ENCODE data around the gene XPO1. TPM values are rescaled to one million over a fixed set of nuclear protein-coding genes. Genes with fewer than 3 reads are reported as not detected.
"Not testable (repeated sequence)": the region's sequence is repeated elsewhere in the genome, so short reads cannot be mapped to it uniquely, and the experiment has no call there.

The XPO1 gene
- total and polyA plus RNA-seq, 8 donors, result 22.7 to 71.3 (median 39.0) TPM

DNA sequence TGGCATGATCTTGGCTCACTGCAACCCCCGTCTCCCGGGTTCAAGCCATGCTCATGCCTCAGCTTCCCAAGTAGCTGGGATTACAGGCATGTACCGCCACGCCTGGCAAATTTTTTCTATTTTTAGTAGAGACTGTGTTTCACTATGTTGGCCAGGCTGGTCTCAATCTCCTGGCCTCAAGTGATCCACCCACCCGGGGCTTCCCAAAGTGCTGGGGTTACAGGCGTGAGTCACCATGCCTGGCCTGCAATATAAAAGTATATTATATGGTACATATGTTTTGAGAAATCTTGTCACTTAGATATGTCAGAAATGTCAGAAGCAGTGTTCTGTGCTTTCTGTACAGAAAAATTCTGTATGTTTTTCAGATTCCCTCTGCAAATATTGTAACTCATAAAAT lies 19.2 kb upstream of the XPO1 start:
- no peak overlapping the region for H3K4me3 ChIP-seq
- no peaks in the 10 kb centered on the region for H3K27me3 ChIP-seq
- intact Hi-C loops (cut with DNase I), result no loop called here
- ATAC-seq (no peak), FAIRE-seq (no peak), DNase-seq (no peak)
- H3K27ac ChIP-seq, result no peak overlapping the region
- WGBS, 2 donors, result 89 to 94% methylated on average over 6 of the region's 6 CpGs
- H3K9me3 ChIP-seq, result no peaks in the 10 kb centered on the region
- TF ChIP-seq, protein P1, sequence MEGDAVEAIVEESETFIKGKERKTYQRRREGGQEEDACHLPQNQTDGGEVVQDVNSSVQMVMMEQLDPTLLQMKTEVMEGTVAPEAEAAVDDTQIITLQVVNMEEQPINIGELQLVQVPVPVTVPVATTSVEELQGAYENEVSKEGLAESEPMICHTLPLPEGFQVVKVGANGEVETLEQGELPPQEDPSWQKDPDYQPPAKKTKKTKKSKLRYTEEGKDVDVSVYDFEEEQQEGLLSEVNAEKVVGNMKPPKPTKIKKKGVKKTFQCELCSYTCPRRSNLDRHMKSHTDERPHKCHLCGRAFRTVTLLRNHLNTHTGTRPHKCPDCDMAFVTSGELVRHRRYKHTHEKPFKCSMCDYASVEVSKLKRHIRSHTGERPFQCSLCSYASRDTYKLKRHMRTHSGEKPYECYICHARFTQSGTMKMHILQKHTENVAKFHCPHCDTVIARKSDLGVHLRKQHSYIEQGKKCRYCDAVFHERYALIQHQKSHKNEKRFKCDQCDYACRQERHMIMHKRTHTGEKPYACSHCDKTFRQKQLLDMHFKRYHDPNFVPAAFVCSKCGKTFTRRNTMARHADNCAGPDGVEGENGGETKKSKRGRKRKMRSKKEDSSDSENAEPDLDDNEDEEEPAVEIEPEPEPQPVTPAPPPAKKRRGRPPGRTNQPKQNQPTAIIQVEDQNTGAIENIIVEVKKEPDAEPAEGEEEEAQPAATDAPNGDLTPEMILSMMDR (IDR thresholded peaks at IDR 0.05), result no peak
- H3K36me3 ChIP-seq, result no peaks in the 10 kb centered on the region
- H3K4me1 ChIP-seq, result no peaks in the 10 kb centered on the region

DNA sequence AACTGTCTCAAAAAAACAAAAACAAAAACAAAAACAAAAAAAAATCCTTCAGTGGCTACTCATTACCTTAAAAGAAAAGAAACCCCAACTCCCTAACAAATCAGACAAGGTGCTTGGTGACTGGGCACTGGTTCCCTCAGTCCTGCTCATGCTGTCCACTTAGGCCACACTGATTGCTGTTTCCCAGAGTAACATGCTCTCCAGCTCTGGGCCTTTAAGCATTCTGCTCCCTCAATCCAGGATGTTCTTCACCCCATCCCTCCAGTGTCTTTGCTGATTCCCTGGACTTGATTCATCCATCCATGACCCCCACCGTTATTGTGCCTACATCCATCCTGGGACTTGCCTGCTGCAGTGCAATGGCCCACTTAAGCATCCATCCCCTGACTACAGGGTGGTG lies 16.4 kb upstream of the XPO1 start:
- no peaks in the 10 kb centered on the region for H3K9me3 ChIP-seq
- FAIRE-seq, result no peak
- H3K36me3 ChIP-seq, result no peaks in the 10 kb centered on the region
- no peak overlapping the region for H3K4me3 ChIP-seq
- 83 to 91% methylated on average over 1 of the region's 1 CpG for WGBS, 2 donors
- no peak for DNase-seq
- no peak for ATAC-seq
- intact Hi-C loops (cut with DNase I), result no loop called here
- H3K4me1 ChIP-seq, result no peaks in the 10 kb centered on the region
- TF ChIP-seq, protein P1 (IDR thresholded peaks at IDR 0.05), result no peak
- H3K27me3 ChIP-seq, result no peaks in the 10 kb centered on the region
- H3K27ac ChIP-seq, result no peak overlapping the region

DNA sequence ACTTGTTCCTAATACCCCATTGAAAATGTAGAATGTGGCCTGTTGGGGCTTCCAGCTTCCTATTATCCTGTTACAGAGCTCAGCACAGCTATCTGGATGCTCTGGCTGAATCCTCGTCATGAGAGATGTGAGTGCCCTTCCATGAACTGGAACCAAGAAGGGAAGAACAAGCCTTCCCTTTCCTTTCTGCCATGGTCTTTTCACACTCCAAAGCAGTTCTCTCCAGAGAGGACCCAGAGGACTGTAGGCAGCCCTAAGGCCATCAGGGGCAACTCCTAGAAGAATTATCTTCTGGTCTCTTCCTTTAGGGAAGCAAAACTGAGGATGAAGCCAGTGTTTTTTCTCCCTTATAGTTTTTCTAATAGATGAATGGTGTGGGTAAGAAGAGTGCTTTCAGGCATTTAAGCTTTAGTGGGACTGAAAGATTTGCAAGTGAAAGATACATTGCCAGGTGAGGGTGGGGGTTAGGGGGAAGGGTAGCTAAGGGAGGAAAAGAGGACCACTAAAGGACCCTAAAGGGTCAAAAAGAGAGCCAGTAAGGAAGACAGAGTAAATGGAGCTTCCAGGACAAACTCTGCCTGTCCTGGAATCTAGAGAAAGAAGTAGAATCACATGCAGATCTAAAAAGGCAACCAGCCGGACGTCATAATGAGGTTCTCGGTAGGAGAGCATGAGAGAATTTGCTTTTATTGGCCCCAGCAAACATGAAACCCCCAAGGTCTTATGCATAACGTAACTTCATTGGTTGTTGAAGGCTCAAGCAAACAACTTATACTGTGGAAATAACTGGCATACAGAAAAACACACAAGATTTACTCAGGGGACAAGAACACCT lies 12.4 kb upstream of the XPO1 start:
- intact Hi-C loops (cut with DNase I), result no loop called here
- H3K4me3 ChIP-seq, result no peak overlapping the region
- H3K4me1 ChIP-seq, result no peaks in the 10 kb centered on the region
- ATAC-seq (no peak), DNase-seq (no peak), FAIRE-seq (no peak)
- no peak overlapping the region for H3K27ac ChIP-seq
- no peaks in the 10 kb centered on the region for H3K36me3 ChIP-seq
- TF ChIP-seq, protein P1 (IDR thresholded peaks at IDR 0.05), result no peak
- WGBS, 2 donors, result 80 to 82% methylated on average over 5 of the region's 5 CpGs
- H3K27me3 ChIP-seq, result no peaks in the 10 kb centered on the region
- H3K9me3 ChIP-seq, result no peaks in the 10 kb centered on the region

DNA sequence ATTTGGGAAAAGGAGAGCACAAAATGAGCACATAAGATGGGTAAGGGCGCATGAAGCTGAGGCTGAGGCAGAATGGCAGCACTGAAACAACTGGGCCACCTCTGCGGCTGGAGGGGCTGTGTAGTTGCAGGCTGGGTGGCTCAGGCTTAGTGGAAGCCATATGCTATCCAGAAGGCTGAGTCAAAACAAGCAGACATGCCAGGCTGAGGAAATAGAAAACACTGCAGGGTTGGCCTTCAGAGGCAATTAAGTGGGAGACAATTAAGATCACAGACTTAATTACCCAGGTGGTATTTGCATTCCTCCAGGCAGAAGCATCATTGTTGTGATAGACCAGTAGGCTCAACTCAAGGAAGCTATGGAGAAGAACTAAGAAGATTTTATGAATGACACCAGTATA lies 11.4 kb upstream of the XPO1 start:
- intact Hi-C loops (cut with DNase I), result no loop called here
- no peak for FAIRE-seq
- 96 to 98% methylated on average over 2 of the region's 2 CpGs for WGBS, 2 donors
- TF ChIP-seq, protein P1 (IDR thresholded peaks at IDR 0.05), result no peak
- DNase-seq, result no peak
- Histone ChIP-seq H3K4me3 (no peak overlapping the region), H3K27me3 (no peaks in the 10 kb centered on the region), H3K9me3 (no peaks in the 10 kb centered on the region), H3K4me1 (no peaks in the 10 kb centered on the region), H3K27ac (no peak overlapping the region), H3K36me3 (no peaks in the 10 kb centered on the region)
- no peak for ATAC-seq

DNA sequence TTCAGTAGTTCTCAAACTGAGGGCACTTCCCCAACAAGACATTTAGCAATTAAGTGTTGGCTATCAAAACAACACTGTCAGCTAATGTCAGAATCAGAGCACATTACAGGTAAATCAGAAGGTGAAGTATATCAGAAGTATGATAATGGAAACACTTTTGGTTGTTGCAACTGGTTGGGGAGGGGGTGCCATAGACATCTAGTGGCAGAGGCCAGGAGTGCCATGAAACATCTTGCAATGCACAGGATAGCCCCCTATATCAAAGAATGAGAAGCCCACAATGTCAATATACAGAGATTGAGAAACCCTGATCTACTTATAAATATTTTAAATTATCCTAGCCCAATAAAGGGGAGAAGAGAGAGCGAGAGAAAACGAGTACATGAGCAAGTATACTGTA lies 4.9 kb upstream of the XPO1 start:
- FAIRE-seq (no peak), DNase-seq (no peak), ATAC-seq (no peak)
- H3K9me3 ChIP-seq, result no peaks in the 10 kb centered on the region
- H3K4me1 ChIP-seq, result peaks cover 4 to 7% (median 6%) of the 10 kb centered on the region in 3 donors
- no peaks in the 10 kb centered on the region for H3K27me3 ChIP-seq
- no peak overlapping the region for H3K27ac ChIP-seq
- TF ChIP-seq, protein P1 (IDR thresholded peaks at IDR 0.05), result no peak
- intact Hi-C loops (cut with DNase I), result no loop called here
- H3K4me3 ChIP-seq, result no peak overlapping the region
- no peaks in the 10 kb centered on the region for H3K36me3 ChIP-seq
- WGBS, 2 donors, result 77% methylated on average over 2 of the region's 2 CpGs

DNA sequence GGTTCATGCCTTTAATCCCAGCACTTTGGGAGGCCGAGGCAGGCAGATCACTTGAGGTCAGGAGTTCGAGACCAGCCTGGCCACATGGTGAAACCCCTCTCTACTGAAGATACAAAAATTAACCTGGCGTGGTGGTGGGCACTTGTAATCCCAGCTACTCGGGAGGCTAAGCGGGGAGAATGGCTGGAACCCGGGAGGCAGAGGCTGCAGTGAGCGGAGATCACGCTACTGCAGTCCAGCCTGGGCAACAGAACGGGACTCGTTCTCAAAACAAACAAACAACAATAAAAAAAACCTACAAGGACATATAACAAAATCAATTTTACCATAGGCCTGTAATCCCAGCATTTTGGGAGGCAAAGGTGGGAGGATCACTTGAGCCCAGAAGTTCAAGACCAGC lies 2.0 kb upstream of the XPO1 start:
- H3K27ac ChIP-seq; H3K36me3 ChIP-seq; H3K9me3 ChIP-seq; ATAC-seq; DNase-seq; FAIRE-seq; intact Hi-C loops (cut with DNase I); H3K27me3 ChIP-seq; H3K4me3 ChIP-seq: not testable (repeated sequence)
- H3K4me1 ChIP-seq, result peaks cover 4 to 13% (median 7%) of the 10 kb centered on the region in 3 donors
- 90 to 92% methylated on average over 10 of the region's 10 CpGs for WGBS, 2 donors
